ENCODE data around the gene SRPRA.

GRCh38 chr11:126257144-126257543, 11.6 kb downstream of the SRPRA start:
- no peak for TF ChIP-seq CTCF (IDR thresholded peaks at IDR 0.05)
- no peak for TF ChIP-seq POLR2A (IDR thresholded peaks at IDR 0.05)
